GM12878 (cell line): ENCODE measurements around the gene TLE7. TPM values are rescaled to one million over a fixed set of nuclear protein-coding genes. Genes with fewer than 3 reads are reported as not detected.

Source experiments
- BRCA1 ChIP-seq: IDR thresholded peaks from 2 replicates; pipeline ENCODE4 v1.6.1; 2011; ENCODE audit warnings: low read depth, low read length, improper control_type of control experiment
- NFYA ChIP-seq: IDR thresholded peaks from 2 replicates; pipeline ENCODE4 v1.6.1; 2011; ENCODE audit warnings: low read depth, mild to moderate bottlenecking, low read length, improper control_type of control experiment, borderline replicate concordance
- RAD51 ChIP-seq: fragments of 450-650 bp; IDR thresholded peaks from 2 replicates; pipeline ENCODE4 v1.6.1; 2016; ENCODE audit warnings: moderate library complexity, mild to moderate bottlenecking, inconsistent platforms
- RELA ChIP-seq: fragments of 450-650 bp; IDR thresholded peaks from 2 replicates; pipeline ENCODE4 v1.8.0; 2014; ENCODE audit warnings: borderline replicate concordance; ENCODE audit not compliant: partially characterized antibody
- SIN3A ChIP-seq: IDR thresholded peaks from 2 replicates; pipeline ENCODE4 v1.6.1; 2012; ENCODE audit warnings: low read depth, low read length, improper control_type of control experiment
- SMC3 ChIP-seq: IDR thresholded peaks from 2 replicates; pipeline ENCODE4 v1.6.1; 2011; ENCODE audit warnings: low read length, improper control_type of control experiment, borderline replicate concordance
- polyA plus RNA-seq, 11 experiments: library from polyadenylated mRNA; depleted of rRNA in 4 of 11; unstranded in 6 of 11; stranded (reverse) in 5 of 11; fragments of >200 nt; fragmentation: Nextera tagmentation in 4 of 11; fragmentation: Illumina TruSeq in 1 of 11; extraction: Ambion mirVana in 4 of 11; extraction: Trizol in 1 of 11; gene quantifications; 1 replicate in 1 of 11; 2 replicates in 10 of 11; pipeline versions ENCODE4 v1.2.1 to v1.2.3, GENCODE V29; 2011 to 2016; ENCODE audit warnings: inconsistent platforms in 2 of 11, missing spikeins in 2 of 11, low read depth in 1 of 11
- total RNA-seq, 4 experiments: library from RNA; depleted of rRNA in 3 of 4; stranded (reverse); fragments of >200 nt in 3 of 4; fragmentation: Illumina TruSeq in 1 of 4; extraction: Trizol in 1 of 4; gene quantifications; 2 replicates each; pipeline versions ENCODE4 v1.2.1 to v1.2.3, GENCODE V29; 2013 to 2021
- TF ChIP-seq, protein P1 (sequence below): fragments of 450-650 bp; IDR thresholded peaks from 2 replicates; pipeline ENCODE4 v1.6.1; 2017; ENCODE audit warnings: antibody characterized with exemption, mild to moderate bottlenecking, moderate library complexity
- TF ChIP-seq, protein P2 (sequence below): fragments of 450-650 bp; IDR thresholded peaks from 2 replicates; pipeline ENCODE4 v1.6.1; 2017; ENCODE audit warnings: low read depth, mild to moderate bottlenecking, moderate library complexity
- TF ChIP-seq, protein P3 (sequence below): IDR thresholded peaks from 2 replicates; pipeline ENCODE4 v1.6.1; 2012; ENCODE audit warnings: low read depth, low read length, improper control_type of control experiment
- TF ChIP-seq, protein P4 (sequence below): fragments of 450-650 bp; IDR thresholded peaks from 2 replicates; pipeline ENCODE4 v1.6.1; 2016; ENCODE audit warnings: mild to moderate bottlenecking
- TF ChIP-seq, protein P5 (sequence below): IDR thresholded peaks from 2 replicates; pipeline ENCODE4 v1.6.1; 2012; ENCODE audit warnings: improper control_type of control experiment, low read depth, low read length; ENCODE audit not compliant: insufficient replicate concordance

The TLE7 gene
- total and polyA plus RNA-seq, 10 of the 15 experiments (the other 5 are each of a cell fraction or from before 2014, with no cell fraction given) = not detected

DNA sequence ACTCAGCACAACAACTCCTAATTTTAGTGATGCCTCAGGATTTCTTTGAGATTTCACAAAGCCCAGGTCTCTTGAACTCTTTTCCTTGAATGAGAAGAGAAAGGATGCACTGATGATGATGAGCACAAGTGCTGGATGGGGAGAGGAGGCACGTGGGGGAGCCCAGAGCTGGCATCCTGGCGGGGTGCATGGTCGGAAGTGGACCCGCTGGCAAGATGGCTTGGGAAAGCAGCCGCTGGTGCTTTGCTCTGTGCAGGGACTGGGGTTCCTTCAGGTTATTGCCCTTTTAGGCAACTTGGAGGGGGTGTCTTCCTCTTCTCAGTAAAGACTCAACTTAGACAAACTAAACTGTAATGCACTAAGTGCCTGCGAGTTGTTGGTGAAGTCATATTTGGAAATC lies 61.0 kb downstream of the TLE7 start (continued):
- TF ChIP-seq, protein P1, sequence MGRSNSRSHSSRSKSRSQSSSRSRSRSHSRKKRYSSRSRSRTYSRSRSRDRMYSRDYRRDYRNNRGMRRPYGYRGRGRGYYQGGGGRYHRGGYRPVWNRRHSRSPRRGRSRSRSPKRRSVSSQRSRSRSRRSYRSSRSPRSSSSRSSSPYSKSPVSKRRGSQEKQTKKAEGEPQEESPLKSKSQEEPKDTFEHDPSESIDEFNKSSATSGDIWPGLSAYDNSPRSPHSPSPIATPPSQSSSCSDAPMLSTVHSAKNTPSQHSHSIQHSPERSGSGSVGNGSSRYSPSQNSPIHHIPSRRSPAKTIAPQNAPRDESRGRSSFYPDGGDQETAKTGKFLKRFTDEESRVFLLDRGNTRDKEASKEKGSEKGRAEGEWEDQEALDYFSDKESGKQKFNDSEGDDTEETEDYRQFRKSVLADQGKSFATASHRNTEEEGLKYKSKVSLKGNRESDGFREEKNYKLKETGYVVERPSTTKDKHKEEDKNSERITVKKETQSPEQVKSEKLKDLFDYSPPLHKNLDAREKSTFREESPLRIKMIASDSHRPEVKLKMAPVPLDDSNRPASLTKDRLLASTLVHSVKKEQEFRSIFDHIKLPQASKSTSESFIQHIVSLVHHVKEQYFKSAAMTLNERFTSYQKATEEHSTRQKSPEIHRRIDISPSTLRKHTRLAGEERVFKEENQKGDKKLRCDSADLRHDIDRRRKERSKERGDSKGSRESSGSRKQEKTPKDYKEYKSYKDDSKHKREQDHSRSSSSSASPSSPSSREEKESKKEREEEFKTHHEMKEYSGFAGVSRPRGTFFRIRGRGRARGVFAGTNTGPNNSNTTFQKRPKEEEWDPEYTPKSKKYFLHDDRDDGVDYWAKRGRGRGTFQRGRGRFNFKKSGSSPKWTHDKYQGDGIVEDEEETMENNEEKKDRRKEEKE = no peak
- TF ChIP-seq BRCA1 (no peak), NFYA (no peak), SIN3A (no peak), RAD51 (no peak), SMC3 (no peak), RELA (no peak)
- TF ChIP-seq, protein P2, sequence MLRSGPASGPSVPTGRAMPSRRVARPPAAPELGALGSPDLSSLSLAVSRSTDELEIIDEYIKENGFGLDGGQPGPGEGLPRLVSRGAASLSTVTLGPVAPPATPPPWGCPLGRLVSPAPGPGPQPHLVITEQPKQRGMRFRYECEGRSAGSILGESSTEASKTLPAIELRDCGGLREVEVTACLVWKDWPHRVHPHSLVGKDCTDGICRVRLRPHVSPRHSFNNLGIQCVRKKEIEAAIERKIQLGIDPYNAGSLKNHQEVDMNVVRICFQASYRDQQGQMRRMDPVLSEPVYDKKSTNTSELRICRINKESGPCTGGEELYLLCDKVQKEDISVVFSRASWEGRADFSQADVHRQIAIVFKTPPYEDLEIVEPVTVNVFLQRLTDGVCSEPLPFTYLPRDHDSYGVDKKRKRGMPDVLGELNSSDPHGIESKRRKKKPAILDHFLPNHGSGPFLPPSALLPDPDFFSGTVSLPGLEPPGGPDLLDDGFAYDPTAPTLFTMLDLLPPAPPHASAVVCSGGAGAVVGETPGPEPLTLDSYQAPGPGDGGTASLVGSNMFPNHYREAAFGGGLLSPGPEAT = no peak
- TF ChIP-seq, protein P3, sequence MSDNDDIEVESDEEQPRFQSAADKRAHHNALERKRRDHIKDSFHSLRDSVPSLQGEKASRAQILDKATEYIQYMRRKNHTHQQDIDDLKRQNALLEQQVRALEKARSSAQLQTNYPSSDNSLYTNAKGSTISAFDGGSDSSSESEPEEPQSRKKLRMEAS = no peak
- TF ChIP-seq, protein P4, sequence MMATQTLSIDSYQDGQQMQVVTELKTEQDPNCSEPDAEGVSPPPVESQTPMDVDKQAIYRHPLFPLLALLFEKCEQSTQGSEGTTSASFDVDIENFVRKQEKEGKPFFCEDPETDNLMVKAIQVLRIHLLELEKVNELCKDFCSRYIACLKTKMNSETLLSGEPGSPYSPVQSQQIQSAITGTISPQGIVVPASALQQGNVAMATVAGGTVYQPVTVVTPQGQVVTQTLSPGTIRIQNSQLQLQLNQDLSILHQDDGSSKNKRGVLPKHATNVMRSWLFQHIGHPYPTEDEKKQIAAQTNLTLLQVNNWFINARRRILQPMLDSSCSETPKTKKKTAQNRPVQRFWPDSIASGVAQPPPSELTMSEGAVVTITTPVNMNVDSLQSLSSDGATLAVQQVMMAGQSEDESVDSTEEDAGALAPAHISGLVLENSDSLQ = no peak
- TF ChIP-seq, protein P5, sequence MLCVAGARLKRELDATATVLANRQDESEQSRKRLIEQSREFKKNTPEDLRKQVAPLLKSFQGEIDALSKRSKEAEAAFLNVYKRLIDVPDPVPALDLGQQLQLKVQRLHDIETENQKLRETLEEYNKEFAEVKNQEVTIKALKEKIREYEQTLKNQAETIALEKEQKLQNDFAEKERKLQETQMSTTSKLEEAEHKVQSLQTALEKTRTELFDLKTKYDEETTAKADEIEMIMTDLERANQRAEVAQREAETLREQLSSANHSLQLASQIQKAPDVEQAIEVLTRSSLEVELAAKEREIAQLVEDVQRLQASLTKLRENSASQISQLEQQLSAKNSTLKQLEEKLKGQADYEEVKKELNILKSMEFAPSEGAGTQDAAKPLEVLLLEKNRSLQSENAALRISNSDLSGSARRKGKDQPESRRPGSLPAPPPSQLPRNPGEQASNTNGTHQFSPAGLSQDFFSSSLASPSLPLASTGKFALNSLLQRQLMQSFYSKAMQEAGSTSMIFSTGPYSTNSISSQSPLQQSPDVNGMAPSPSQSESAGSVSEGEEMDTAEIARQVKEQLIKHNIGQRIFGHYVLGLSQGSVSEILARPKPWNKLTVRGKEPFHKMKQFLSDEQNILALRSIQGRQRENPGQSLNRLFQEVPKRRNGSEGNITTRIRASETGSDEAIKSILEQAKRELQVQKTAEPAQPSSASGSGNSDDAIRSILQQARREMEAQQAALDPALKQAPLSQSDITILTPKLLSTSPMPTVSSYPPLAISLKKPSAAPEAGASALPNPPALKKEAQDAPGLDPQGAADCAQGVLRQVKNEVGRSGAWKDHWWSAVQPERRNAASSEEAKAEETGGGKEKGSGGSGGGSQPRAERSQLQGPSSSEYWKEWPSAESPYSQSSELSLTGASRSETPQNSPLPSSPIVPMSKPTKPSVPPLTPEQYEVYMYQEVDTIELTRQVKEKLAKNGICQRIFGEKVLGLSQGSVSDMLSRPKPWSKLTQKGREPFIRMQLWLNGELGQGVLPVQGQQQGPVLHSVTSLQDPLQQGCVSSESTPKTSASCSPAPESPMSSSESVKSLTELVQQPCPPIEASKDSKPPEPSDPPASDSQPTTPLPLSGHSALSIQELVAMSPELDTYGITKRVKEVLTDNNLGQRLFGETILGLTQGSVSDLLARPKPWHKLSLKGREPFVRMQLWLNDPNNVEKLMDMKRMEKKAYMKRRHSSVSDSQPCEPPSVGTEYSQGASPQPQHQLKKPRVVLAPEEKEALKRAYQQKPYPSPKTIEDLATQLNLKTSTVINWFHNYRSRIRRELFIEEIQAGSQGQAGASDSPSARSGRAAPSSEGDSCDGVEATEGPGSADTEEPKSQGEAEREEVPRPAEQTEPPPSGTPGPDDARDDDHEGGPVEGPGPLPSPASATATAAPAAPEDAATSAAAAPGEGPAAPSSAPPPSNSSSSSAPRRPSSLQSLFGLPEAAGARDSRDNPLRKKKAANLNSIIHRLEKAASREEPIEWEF = no peak
